Stomach smooth muscle (tissue), 2 donors: ENCODE data around the gene FERMT3.

Source experiments
- H3K27ac ChIP-seq: one replicate; pipeline ENCODE4 v1.7.0; 2013; ENCODE audit warnings: mild to moderate bottlenecking, low read length, inconsistent platforms
- H3K27me3 ChIP-seq, 2 donors: one replicate each; pipeline ENCODE4 v1.7.0; 2013; ENCODE audit warnings: low read length in 2 of 2; ENCODE audit not compliant: insufficient read depth in 2 of 2, control insufficient read depth in 1 of 2
- H3K36me3 ChIP-seq, 2 donors: one replicate each; pipeline ENCODE4 v1.7.0; 2013; ENCODE audit warnings: low read length in 2 of 2; ENCODE audit not compliant: control insufficient read depth in 2 of 2, insufficient read depth in 2 of 2
- H3K4me1 ChIP-seq: one replicate; pipeline ENCODE4 v1.7.0; 2013; ENCODE audit warnings: low read length; ENCODE audit not compliant: control insufficient read depth, insufficient read depth
- H3K4me3 ChIP-seq, 2 donors: one replicate each; pipeline ENCODE4 v1.7.0; 2013; ENCODE audit warnings: low read length in 2 of 2
- H3K9ac ChIP-seq, 2 donors: one replicate each; pipeline ENCODE4 v1.7.0; 2013; ENCODE audit warnings: low read length in 2 of 2, mild to moderate bottlenecking in 1 of 2
- H3K9me3 ChIP-seq, 2 donors: one replicate each; pipeline ENCODE4 v1.7.0; 2013; ENCODE audit warnings: low read length in 2 of 2; ENCODE audit not compliant: control insufficient read depth in 2 of 2
- donor health status: healthy.
- donor health status: Pancreatic carcinoma.

Gene FERMT3

GRCh38 chr11:64229744-64230170, 23.2 kb downstream of the FERMT3 start:
- H3K27me3 ChIP-seq = no peaks in the 10 kb centered on the region
- H3K27ac ChIP-seq = peak overlapping the region; percentile 91
- H3K36me3 ChIP-seq = no peaks in the 10 kb centered on the region
- no peaks in the 10 kb centered on the region for H3K9me3 ChIP-seq
- H3K4me1 ChIP-seq = peaks cover 68% of the 10 kb centered on the region
- H3K9ac ChIP-seq = peak overlapping the region; percentile 80 to 94
- H3K4me3 ChIP-seq = peak overlapping the region; percentile 84 to 86

DNA sequence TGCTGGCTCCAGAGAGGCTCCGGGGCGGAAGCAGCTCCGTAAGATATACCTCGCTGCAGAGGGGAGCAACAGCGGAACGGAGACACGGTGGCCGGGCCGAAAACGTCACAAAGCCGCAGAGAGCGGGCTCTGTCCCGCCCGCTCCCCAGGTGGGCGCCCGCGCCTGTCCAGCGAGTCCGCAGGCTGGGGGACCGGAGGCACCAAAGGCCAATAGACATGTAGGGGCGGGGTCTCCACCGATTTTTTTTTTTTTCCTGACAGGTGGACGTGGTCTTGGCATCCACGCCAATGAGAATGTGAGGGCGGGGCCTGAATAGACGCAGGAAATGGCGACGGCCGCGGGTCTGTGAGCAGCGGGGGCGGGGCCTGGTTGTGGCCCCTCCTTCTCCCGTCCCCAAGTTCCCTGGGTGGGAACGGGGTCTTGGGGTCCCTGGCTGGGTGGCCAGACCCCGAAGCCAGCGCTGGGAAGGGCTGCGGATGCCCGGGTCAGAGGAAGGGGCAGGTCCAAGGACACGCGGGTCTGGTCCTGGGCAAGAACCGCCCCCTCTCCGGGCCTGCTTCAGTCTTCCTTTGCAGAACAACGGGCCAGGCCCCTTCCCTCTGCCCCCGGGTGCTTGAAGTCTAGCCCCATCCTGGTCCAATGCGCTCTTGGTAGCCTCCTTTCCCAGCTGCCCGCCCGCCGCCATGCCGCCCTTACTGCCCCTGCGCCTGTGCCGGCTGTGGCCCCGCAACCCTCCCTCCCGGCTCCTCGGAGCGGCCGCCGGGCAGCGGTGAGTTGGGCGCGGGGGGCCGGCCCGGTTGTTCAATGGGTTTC, 23.9 kb downstream of the FERMT3 start, which contains the start of gene DNAJC4:
Gene DNAJC4, plus strand, starts transcription at position 378 of the 814 bp plus-strand sequence. Its CDS starts 307 bp downstream, at position 685.
- Histone ChIP-seq H3K4me3 (peak within 1 kb of the TSS; percentile 84 to 86), H3K27ac (peak within 1 kb of the TSS; percentile 91), H3K27me3 (no peaks in the 10 kb centered on the region), H3K9ac (peak within 1 kb of the TSS; percentile 80 to 94), H3K36me3 (no peaks in the 10 kb centered on the region), H3K9me3 (no peaks in the 10 kb centered on the region), H3K4me1 (peaks cover 68% of the 10 kb centered on the region)

GRCh38 chr11:64230985-64231365, 24.5 kb downstream of the FERMT3 start:
- H3K9me3 ChIP-seq = no peaks in the 10 kb centered on the region
- H3K4me3 ChIP-seq = peak overlapping the region; percentile 84 to 86
- peak overlapping the region; percentile 80 to 94 for H3K9ac ChIP-seq
- peaks cover 69% of the 10 kb centered on the region for H3K4me1 ChIP-seq
- no peaks in the 10 kb centered on the region for H3K36me3 ChIP-seq
- H3K27me3 ChIP-seq = no peaks in the 10 kb centered on the region
- peak overlapping the region; percentile 91 for H3K27ac ChIP-seq

DNA sequence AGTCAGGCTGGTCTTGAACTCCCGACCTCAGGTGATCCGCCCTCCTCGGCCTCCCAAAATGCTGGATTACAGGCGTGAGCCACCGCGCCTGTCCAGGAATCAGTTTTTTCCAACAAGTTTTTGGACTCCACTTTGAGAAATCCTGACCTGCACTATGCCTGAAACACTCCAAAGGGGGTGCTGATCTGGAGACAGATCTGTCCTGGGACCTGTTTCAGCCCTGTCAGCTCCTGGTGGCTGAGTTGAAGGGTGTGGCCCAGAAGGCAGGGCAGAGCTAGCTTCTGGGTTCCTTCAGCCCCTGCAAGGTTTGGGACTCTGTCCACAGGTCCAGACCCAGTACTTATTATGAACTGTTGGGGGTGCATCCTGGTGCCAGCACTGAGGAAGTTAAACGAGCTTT, 25.0 kb downstream of the FERMT3 start:
- Histone ChIP-seq H3K36me3 (no peaks in the 10 kb centered on the region), H3K9ac (no peak overlapping the region), H3K27me3 (no peaks in the 10 kb centered on the region), H3K9me3 (no peaks in the 10 kb centered on the region), H3K4me1 (peaks cover 69% of the 10 kb centered on the region), H3K4me3 (peak overlapping the region in 1 of 2 donors; percentile 3), H3K27ac (no peak overlapping the region)

GRCh38 chr11:64232182-64232966, 25.9 kb downstream of the FERMT3 start:
- Histone ChIP-seq H3K4me1 (peaks cover 61% of the 10 kb centered on the region), H3K27ac (peak overlapping the region; percentile 18), H3K27me3 (no peaks in the 10 kb centered on the region), H3K4me3 (no peak overlapping the region), H3K9ac (no peak overlapping the region), H3K9me3 (no peaks in the 10 kb centered on the region), H3K36me3 (peaks cover 0 to under 1% of the 10 kb centered on the region in 2 donors)

DNA sequence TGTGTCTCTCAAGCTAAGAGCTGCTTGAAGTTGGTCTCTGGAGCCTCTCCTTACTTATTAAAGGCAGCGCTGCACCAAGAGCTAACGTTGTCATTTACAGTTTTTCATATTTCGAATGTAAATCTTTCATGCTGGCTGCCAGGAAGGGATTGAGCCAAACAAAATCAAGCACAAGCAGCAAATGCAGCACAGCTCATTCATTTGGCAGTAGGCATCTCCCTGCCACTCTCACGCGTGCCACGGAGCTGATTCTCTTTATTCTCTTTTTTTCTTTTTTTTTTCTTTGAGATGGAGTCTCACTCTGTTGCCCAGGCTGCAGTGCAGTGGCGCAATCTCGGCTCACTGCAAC, 26.4 kb downstream of the FERMT3 start:
- Histone ChIP-seq H3K4me3 (no peak overlapping the region), H3K36me3 (peaks cover 6% of the 10 kb centered on the region in 2 donors), H3K4me1 (peaks cover 58% of the 10 kb centered on the region), H3K9me3 (no peaks in the 10 kb centered on the region), H3K27me3 (no peaks in the 10 kb centered on the region), H3K27ac (peak overlapping the region; percentile 18), H3K9ac (no peak overlapping the region)

DNA sequence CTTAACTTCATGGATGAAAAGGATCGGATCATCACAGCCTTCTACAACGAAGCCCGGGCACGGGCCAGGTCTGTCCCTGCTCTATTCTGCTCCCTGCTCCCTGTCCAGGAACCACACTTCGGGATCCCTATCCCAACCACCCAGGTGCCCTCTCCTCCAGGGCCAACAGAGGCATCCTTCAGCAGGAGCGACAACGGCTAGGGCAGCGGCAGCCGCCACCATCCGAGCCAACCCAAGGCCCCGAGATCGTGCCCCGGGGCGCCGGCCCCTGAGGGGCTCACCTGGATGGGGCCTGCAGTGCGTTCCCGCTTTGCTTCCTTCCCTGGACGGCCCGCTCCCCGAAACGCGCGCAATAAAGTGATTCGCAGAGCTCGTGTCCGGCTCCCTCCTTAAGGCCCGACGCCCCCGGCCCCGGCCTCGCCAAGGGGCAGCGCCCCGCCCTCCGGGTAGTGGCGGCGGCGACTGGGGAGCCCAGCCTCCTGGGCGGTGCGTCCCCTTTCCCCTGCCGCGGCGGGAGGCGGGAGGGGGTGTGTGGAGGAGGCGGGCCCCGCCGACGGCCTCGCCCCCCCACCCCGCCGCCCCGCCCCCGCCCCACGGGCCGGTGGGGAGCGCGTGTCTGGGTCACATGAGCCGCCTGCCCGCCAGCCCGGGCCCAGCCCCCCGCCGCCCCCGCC, 27.5 kb downstream of the FERMT3 start, which contains the start of gene VEGFB:
Gene VEGFB, plus strand, starts transcription at position 672 of the 674 bp plus-strand sequence. CDS start 250 bp downstream, outside the sequence.
- peak within 1 kb of the TSS; percentile 62 to 74 for H3K9ac ChIP-seq
- peaks cover 58% of the 10 kb centered on the region for H3K4me1 ChIP-seq
- H3K27ac ChIP-seq = peak within 1 kb of the TSS; percentile 70
- H3K4me3 ChIP-seq = peak within 1 kb of the TSS; percentile 72 to 77
- H3K36me3 ChIP-seq = peaks cover 8 to 10% of the 10 kb centered on the region in 2 donors
- no peaks in the 10 kb centered on the region for H3K27me3 ChIP-seq
- no peaks in the 10 kb centered on the region for H3K9me3 ChIP-seq

DNA sequence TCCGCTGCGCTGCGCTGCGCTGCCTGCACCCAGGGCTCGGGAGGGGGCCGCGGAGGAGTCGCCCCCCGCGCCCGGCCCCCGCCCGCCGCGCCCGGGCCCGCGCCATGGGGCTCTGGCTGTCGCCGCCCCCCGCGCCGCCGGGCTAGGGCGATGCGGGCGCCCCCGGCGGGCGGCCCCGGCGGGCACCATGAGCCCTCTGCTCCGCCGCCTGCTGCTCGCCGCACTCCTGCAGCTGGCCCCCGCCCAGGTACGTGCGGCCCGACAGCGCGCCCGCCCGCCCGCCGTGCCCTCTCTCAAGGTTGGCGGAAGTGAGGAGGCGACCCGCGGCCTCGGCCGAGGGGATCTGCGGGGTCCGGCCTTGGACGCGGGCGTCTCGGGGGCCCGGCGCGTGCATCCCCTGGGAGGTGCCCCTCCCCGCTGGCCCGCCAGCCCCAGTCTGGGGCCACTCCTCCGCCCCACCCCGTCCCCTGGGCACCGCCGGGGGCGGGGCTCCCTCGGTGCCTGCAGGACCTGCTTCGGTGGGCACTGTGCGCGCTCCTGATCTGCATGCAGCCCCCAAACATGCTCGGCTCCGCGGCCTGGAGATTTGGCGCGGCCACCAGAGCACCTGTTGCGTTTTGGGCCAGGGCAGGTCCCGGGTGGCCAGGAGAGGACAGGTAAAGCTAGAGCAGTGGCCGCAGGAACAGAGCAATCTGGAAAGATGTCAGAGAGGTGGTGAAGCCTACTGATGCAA, 28.3 kb downstream of the FERMT3 start:
- Histone ChIP-seq H3K27me3 (no peaks in the 10 kb centered on the region), H3K4me3 (peak overlapping the region; percentile 72 to 77), H3K27ac (peak overlapping the region; percentile 66), H3K36me3 (peaks cover 8 to 10% of the 10 kb centered on the region in 2 donors), H3K4me1 (peaks cover 52% of the 10 kb centered on the region), H3K9ac (peak overlapping the region; percentile 53 to 64), H3K9me3 (no peaks in the 10 kb centered on the region)

- H3K4me1 ChIP-seq = peaks cover 56% of the 10 kb centered on the region
- H3K4me3 ChIP-seq = peak overlapping the region; percentile 72 to 77
- peak overlapping the region; percentile 66 for H3K27ac ChIP-seq
- H3K36me3 ChIP-seq = peaks cover 8 to 10% of the 10 kb centered on the region in 2 donors
- peak overlapping the region in 1 of 2 donors; percentile 64 for H3K9ac ChIP-seq
- H3K27me3 ChIP-seq = no peaks in the 10 kb centered on the region
- no peaks in the 10 kb centered on the region for H3K9me3 ChIP-seq
Measured at GRCh38 chr11:64235437-64236161, 29.1 kb downstream of the FERMT3 start.
